H1 (cell line): ENCODE measurements around the gene DMGDH. TPM values are rescaled to one million over a fixed set of nuclear protein-coding genes. Genes with fewer than 3 reads are reported as not detected.
A peak's percentile ranks its signal among the peaks of the same experiment; 100 is the strongest.

ENCODE experiments used
- CTCF ChIA-PET: fragments of 300-600 bp; sonication (Branson Sonifier 250); formaldehyde crosslinking; loops from one replicate; lab custom pipeline; 2021; ENCODE audit not compliant: partially characterized antibody; lab: Charles Lee
- POLR2A ChIA-PET: fragments of 300-600 bp; sonication (Branson Sonifier 250); formaldehyde crosslinking; loops from one replicate; lab custom pipeline; 2021; ENCODE audit warnings: inconsistent platforms; ENCODE audit not compliant: partially characterized antibody; lab: Charles Lee
- DNase-seq, 2 experiments: peaks; one replicate each; pipeline versions ENCODE4 v3.0.0 to v3.0.0-alpha.2; 2010 to 2022; ENCODE audit warnings: low spot score in 2 of 2, low read depth in 1 of 2, mixed read lengths in 1 of 2
- FAIRE-seq: peaks from 2 replicates; lab custom pipeline; 2011; peaks lifted over from hg19 to GRCh38; lab: Jason Lieb, UNC
- H2AFZ ChIP-seq: 2 replicates; pipeline ENCODE4 v1.8.1; 2012; ENCODE audit warnings: low read length, inconsistent platforms
- H2AK5ac ChIP-seq: 2 replicates; pipeline ENCODE4 v1.6.1; 2013; ENCODE audit warnings: low read depth, low read length
- H2BK120ac ChIP-seq: replicated peaks from 2 replicates; pipeline ENCODE3; 2013; ENCODE audit warnings: low read depth, low read length, inconsistent platforms
- H2BK12ac ChIP-seq: 2 replicates; pipeline ENCODE4 v1.6.1; 2013; ENCODE audit warnings: low read depth, low read length
- H2BK15ac ChIP-seq: 2 replicates; pipeline ENCODE4 v1.6.1; 2013; ENCODE audit warnings: low read length
- H2BK20ac ChIP-seq: 2 replicates; pipeline ENCODE4 v1.6.1; 2013; ENCODE audit warnings: low read length
- H2BK5ac ChIP-seq: 2 replicates; pipeline ENCODE4 v1.6.1; 2013; ENCODE audit warnings: low read depth, low read length
- H3K14ac ChIP-seq: 2 replicates; pipeline ENCODE4 v1.6.1; 2013; ENCODE audit warnings: inconsistent platforms; ENCODE audit not compliant: insufficient read length
- H3K18ac ChIP-seq: 2 replicates; pipeline ENCODE4 v1.6.1; 2013; ENCODE audit warnings: low read length; ENCODE audit errors: extremely low read depth
- H3K23ac ChIP-seq: 2 replicates; pipeline ENCODE4 v1.6.1; 2013; ENCODE audit warnings: inconsistent platforms; ENCODE audit not compliant: insufficient read length
- H3K23me2 ChIP-seq: 2 replicates; pipeline ENCODE4 v1.6.1; 2013; ENCODE audit warnings: low read depth, low read length
- H3K27ac ChIP-seq: 2 replicates; pipeline ENCODE4 v1.6.1; 2011; ENCODE audit warnings: low read depth, low read length, inconsistent platforms
- H3K27me3 ChIP-seq, 4 experiments: replicated peaks in 1 of 4; 1 replicate in 1 of 4; 2 replicates in 3 of 4; pipeline versions ENCODE4 v1.6.1 to v1.8.1; 2011 to 2013; ENCODE audit warnings: low read length in 3 of 4, mild to moderate bottlenecking in 3 of 4, inconsistent platforms in 2 of 4, mixed read lengths in 2 of 4, moderate library complexity in 1 of 4; ENCODE audit not compliant: control insufficient read depth in 3 of 4, insufficient read depth in 3 of 4; ENCODE audit errors: extremely low read depth in 1 of 4
- H3K36me3 ChIP-seq, 4 experiments: 2 replicates each; pipeline versions ENCODE4 v1.6.1 to v1.8.1; 2011 to 2013; ENCODE audit warnings: mild to moderate bottlenecking in 4 of 4, low read length in 3 of 4, moderate library complexity in 2 of 4, control low read depth in 1 of 4, inconsistent platforms in 1 of 4; ENCODE audit not compliant: insufficient read depth in 4 of 4, control insufficient read depth in 2 of 4
- H3K4ac ChIP-seq: replicated peaks from 2 replicates; pipeline ENCODE3; 2013; ENCODE audit warnings: low read length, low read depth, mixed read lengths, inconsistent platforms; ENCODE audit not compliant: insufficient read length
- H3K4me1 ChIP-seq, 4 experiments: replicated peaks in 1 of 4; 1 replicate in 1 of 4; 2 replicates in 3 of 4; pipeline versions ENCODE4 v1.6.1 to v1.8.1; 2011 to 2013; ENCODE audit warnings: low read length in 3 of 4, inconsistent platforms in 2 of 4, mixed read lengths in 1 of 4; ENCODE audit not compliant: insufficient read depth in 4 of 4, control insufficient read depth in 3 of 4
- H3K4me2 ChIP-seq, 2 experiments: 2 replicates each; pipeline versions ENCODE4 v1.6.1 to v1.8.1; 2011 to 2013; ENCODE audit warnings: low read depth in 2 of 2, low read length in 2 of 2, control low read depth in 1 of 2, inconsistent platforms in 1 of 2, mild to moderate bottlenecking in 1 of 2; ENCODE audit not compliant: insufficient read depth in 1 of 2
- H3K4me3 ChIP-seq, 4 experiments: fragments of 200-600, 300-600 bp in 1 of 4; sonication (generic), shearing (Covaris generic), sonication (Bioruptor Twin) in 1 of 4; 2 replicates each; pipeline versions ENCODE4 v1.5.1 to v1.8.1; 2011 to 2016; ENCODE audit warnings: low read length in 4 of 4, low read depth in 3 of 4, control low read depth in 2 of 4, inconsistent platforms in 2 of 4, mild to moderate bottlenecking in 2 of 4, mixed read lengths in 1 of 4, moderate library complexity in 1 of 4; ENCODE audit not compliant: insufficient read depth in 2 of 4; ENCODE audit errors: extremely low read depth in 1 of 4
- H3K56ac ChIP-seq: replicated peaks from 2 replicates; pipeline ENCODE3; 2013; ENCODE audit warnings: low read depth, mild to moderate bottlenecking, mixed read lengths, low read length, inconsistent platforms; ENCODE audit not compliant: insufficient read length
- H3K79me1 ChIP-seq: 2 replicates; pipeline ENCODE4 v1.6.1; 2013; ENCODE audit warnings: low read depth, low read length, control low read depth
- H3K79me2 ChIP-seq, 2 experiments: 2 replicates each; pipeline versions ENCODE4 v1.6.1 to v1.8.1; 2012 to 2013; ENCODE audit warnings: low read length in 2 of 2, mild to moderate bottlenecking in 2 of 2, inconsistent platforms in 1 of 2; ENCODE audit not compliant: insufficient read depth in 2 of 2, control insufficient read depth in 1 of 2
- H3K9ac ChIP-seq, 4 experiments: replicated peaks in 1 of 4; 1 replicate in 1 of 4; 2 replicates in 3 of 4; pipeline versions ENCODE4 v1.6.1 to v1.8.1; 2011 to 2013; ENCODE audit warnings: low read depth in 3 of 4, low read length in 3 of 4, control low read depth in 2 of 4, mild to moderate bottlenecking in 2 of 4, moderate library complexity in 2 of 4, inconsistent platforms in 1 of 4; ENCODE audit errors: extremely low read depth in 1 of 4
- H3K9me3 ChIP-seq, 2 experiments: 2 replicates each; pipeline versions ENCODE4 v1.6.1 to v1.8.1; 2012 to 2013; ENCODE audit warnings: mild to moderate bottlenecking in 2 of 2, moderate library complexity in 2 of 2, control low read depth in 1 of 2, inconsistent platforms in 1 of 2, low read depth in 1 of 2, low read length in 1 of 2, mixed read lengths in 1 of 2; ENCODE audit not compliant: insufficient read depth in 2 of 2
- H4K20me1 ChIP-seq, 2 experiments: replicated peaks in 1 of 2; 2 replicates each; pipeline versions ENCODE3 to v1.8.1; 2011 to 2013; ENCODE audit warnings: inconsistent platforms in 2 of 2, low read length in 2 of 2, mild to moderate bottlenecking in 1 of 2; ENCODE audit not compliant: insufficient read depth in 2 of 2, control insufficient read depth in 1 of 2
- H4K5ac ChIP-seq: 2 replicates; pipeline ENCODE4 v1.6.1; 2013; ENCODE audit warnings: low read length, low read depth, mixed read lengths, inconsistent platforms; ENCODE audit not compliant: insufficient read length
- H4K8ac ChIP-seq: 2 replicates; pipeline ENCODE4 v1.8.0; 2013; ENCODE audit warnings: mild to moderate bottlenecking, moderate library complexity, low read length, inconsistent platforms; ENCODE audit not compliant: insufficient read depth; ENCODE audit errors: extremely low read depth
- H4K91ac ChIP-seq: replicated peaks from 2 replicates; pipeline ENCODE3; 2013; ENCODE audit warnings: low read length, mixed read lengths, inconsistent platforms; ENCODE audit not compliant: insufficient read length
- BACH1 ChIP-seq: IDR thresholded peaks from 2 replicates; pipeline ENCODE4 v1.6.1; 2012; ENCODE audit warnings: low read length, improper control_type of control experiment
- CREB1 ChIP-seq: IDR thresholded peaks from 2 replicates; pipeline ENCODE4 v1.6.1; 2012; ENCODE audit warnings: inconsistent platforms
- KDM4A ChIP-seq: IDR thresholded peaks from one replicate; pipeline ENCODE4 v1.7.1; 2012; ENCODE audit warnings: low read depth, mild to moderate bottlenecking, moderate library complexity, low read length, inconsistent platforms; ENCODE audit not compliant: severe bottlenecking
- NANOG ChIP-seq: IDR thresholded peaks from 2 replicates; pipeline ENCODE4 v1.6.1; 2011; ENCODE audit warnings: low read length, low read depth, mild to moderate bottlenecking, inconsistent platforms; ENCODE audit not compliant: insufficient read depth, poor library complexity, severe bottlenecking
- RBBP5 ChIP-seq: IDR thresholded peaks from 2 replicates; pipeline ENCODE4 v1.7.1; 2012; ENCODE audit warnings: low read depth, mild to moderate bottlenecking, inconsistent platforms, low read length, moderate library complexity, borderline replicate concordance
- TEAD4 ChIP-seq: IDR thresholded peaks from 2 replicates; pipeline ENCODE4 v1.6.1; 2012; ENCODE audit warnings: low read depth, low read length, inconsistent platforms, mixed read lengths
- WGBS, 2 experiments: shearing (Covaris generic) in 1 of 2; methylation state at CpG; one replicate each; pipeline versions ENCODE4 v1.1.6 to v1.1.7; 2013 to 2015; ENCODE audit warnings: low lambda C conversion rate in 2 of 2, mixed read lengths in 2 of 2, inconsistent platforms in 1 of 2, low coverage in 1 of 2, missing lambda C conversion rate in 1 of 2; ENCODE audit not compliant: insufficient replicate concordance in 2 of 2, insufficient coverage in 1 of 2, insufficient read length in 1 of 2; ENCODE audit errors: extremely low coverage in 1 of 2, missing lambda C conversion rate in 1 of 2; 5-methylcytosine and 5-hydroxymethylcytosine counted together
- polyA plus RNA-seq, 7 experiments: library from polyadenylated mRNA; depleted of rRNA in 3 of 7; stranded (reverse) in 5 of 7; unstranded in 2 of 7; fragments of >200 nt in 5 of 7; fragments of 200-250 nt in 2 of 7; gene quantifications; 1 replicate in 5 of 7; 2 replicates in 1 of 7; 4 replicates in 1 of 7; pipeline versions ENCODE4 v1.2.1 to v1.2.3, GENCODE V29; 2011 to 2013; ENCODE audit warnings: missing spikeins in 2 of 7, mixed read lengths in 2 of 7
- total RNA-seq: library from RNA; stranded (reverse); fragmentation: NEBNext Ultra II Directional; extraction: Animal tissue kit (Norgen Biotek cat#: 25700); gene quantifications from 2 replicates; pipeline ENCODE4 v1.2.1, GENCODE V29; 2021
- TF ChIP-seq, protein P1 (sequence below), 3 experiments: IDR thresholded peaks; 1 replicate in 2 of 3; 2 replicates in 1 of 3; pipeline versions ENCODE4 v1.5.1 to v1.6.1; 2011; ENCODE audit warnings: low read length in 3 of 3, mild to moderate bottlenecking in 3 of 3, inconsistent platforms in 2 of 3, low read depth in 1 of 3, moderate library complexity in 1 of 3; ENCODE audit not compliant: insufficient read depth in 1 of 3; ENCODE audit errors: control extremely low read depth in 1 of 3
- TF ChIP-seq, protein P2 (sequence below): IDR thresholded peaks from 2 replicates; pipeline ENCODE4 v1.6.1; 2012; ENCODE audit warnings: low read length, inconsistent platforms

The DMGDH gene
- total and polyA plus RNA-seq, 2 of the 8 experiments (the other 6 are each of a cell fraction or from before 2014, with no cell fraction given), result 0.15 TPM; not detected in 1

DNA sequence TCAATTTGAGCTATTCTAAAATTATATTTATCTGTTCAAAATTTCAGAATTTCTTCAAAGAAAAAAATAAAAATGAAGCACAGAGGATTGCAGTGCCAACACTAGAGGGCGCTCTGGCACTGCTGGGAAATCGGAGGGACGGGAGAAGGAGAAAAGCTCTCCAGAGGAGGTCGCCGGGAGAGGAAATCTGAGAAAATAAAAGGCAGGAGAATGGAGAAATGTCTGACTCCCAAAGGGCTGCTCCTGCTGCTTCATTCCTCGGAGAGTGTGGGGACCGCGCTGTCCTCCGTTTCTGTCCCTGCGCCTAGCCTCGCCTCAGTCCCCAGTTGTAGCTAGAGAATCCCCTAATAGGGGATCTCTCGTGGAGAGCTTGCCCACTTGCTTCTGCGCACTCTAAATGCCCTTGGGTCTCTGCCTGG is 44.4 kb downstream of the DMGDH start:
- no peak overlapping the region for H2BK20ac ChIP-seq
- H2BK120ac ChIP-seq, result peak overlapping the region; percentile 70
- no peaks in the 10 kb centered on the region for H4K20me1 ChIP-seq
- no peak overlapping the region for H2BK5ac ChIP-seq
- H3K14ac ChIP-seq, result no peak overlapping the region
- 9% methylated on average over 13 of the region's 13 CpGs; no CpG with 5 or more reads in 1 of the 2 experiments for WGBS, 2 experiments
- H3K18ac ChIP-seq, result no peak overlapping the region; the same call in 1 of the 2 replicates
- no peaks in the 10 kb centered on the region for H3K9me3 ChIP-seq
- H3K56ac ChIP-seq, result no peak overlapping the region
- no peak overlapping the region for H3K27ac ChIP-seq
- peaks cover 3 to 14% (median 6%) of the 10 kb centered on the region in 4 experiments; a peak in 5 of 7 replicates for H3K4me1 ChIP-seq
- H2BK12ac ChIP-seq, result no peak overlapping the region
- no peak overlapping the region for H2AK5ac ChIP-seq
- peak; percentile 31 to 78 for DNase-seq
- no peaks in the 10 kb centered on the region for H3K79me1 ChIP-seq
- peak overlapping the region; percentile 4 to 62; a peak in 3 of 4 replicates for H3K4me2 ChIP-seq
- ChIA-PET CTCF (interaction anchor here (0.6 to 13.1 kb wide), 65 partner anchors 9 to 854 kb away, joined by 3 to 243 read pairs (median 4); no protein-coding TSS in a partner anchor), POLR2A (interaction anchor here (1.1 kb wide), 1 partner anchor 108 kb away, joined by 3 read pairs; no protein-coding TSS in a partner anchor)
- H3K23me2 ChIP-seq, result no peaks in the 10 kb centered on the region
- H2BK15ac ChIP-seq, result no peak overlapping the region
- no peaks in the 10 kb centered on the region for H3K36me3 ChIP-seq
- peak overlapping the region; percentile 45; the same call in 1 of the 2 replicates for H4K8ac ChIP-seq
- no peak overlapping the region for H3K4ac ChIP-seq
- FAIRE-seq, result peak; percentile 78
- H3K9ac ChIP-seq, result no peak overlapping the region
- no peak overlapping the region for H4K5ac ChIP-seq
- H3K23ac ChIP-seq, result no peak overlapping the region
- peak overlapping the region in 1 of 4 experiments; percentile 45; a peak in 4 of 8 replicates for H3K4me3 ChIP-seq
- H4K91ac ChIP-seq, result peak overlapping the region; percentile 79
- peak overlapping the region; percentile 95 for H2AFZ ChIP-seq
- H3K27me3 ChIP-seq, result no peaks in the 10 kb centered on the region
- no peaks in the 10 kb centered on the region for H3K79me2 ChIP-seq
- TF ChIP-seq NANOG (no peak), RBBP5 (no peak), KDM4A (no peak), BACH1 (no peak), TEAD4 (no peak), CREB1 (no peak)
- TF ChIP-seq, protein P1, sequence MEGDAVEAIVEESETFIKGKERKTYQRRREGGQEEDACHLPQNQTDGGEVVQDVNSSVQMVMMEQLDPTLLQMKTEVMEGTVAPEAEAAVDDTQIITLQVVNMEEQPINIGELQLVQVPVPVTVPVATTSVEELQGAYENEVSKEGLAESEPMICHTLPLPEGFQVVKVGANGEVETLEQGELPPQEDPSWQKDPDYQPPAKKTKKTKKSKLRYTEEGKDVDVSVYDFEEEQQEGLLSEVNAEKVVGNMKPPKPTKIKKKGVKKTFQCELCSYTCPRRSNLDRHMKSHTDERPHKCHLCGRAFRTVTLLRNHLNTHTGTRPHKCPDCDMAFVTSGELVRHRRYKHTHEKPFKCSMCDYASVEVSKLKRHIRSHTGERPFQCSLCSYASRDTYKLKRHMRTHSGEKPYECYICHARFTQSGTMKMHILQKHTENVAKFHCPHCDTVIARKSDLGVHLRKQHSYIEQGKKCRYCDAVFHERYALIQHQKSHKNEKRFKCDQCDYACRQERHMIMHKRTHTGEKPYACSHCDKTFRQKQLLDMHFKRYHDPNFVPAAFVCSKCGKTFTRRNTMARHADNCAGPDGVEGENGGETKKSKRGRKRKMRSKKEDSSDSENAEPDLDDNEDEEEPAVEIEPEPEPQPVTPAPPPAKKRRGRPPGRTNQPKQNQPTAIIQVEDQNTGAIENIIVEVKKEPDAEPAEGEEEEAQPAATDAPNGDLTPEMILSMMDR (IDR thresholded peaks at IDR 0.05; ENCODE audit: control extremely low read depth in 1 of 3, insufficient read depth in 1 of 3, low read depth in 1 of 3, low read length in 3 of 3), result peak; percentile 59 to 92 (median 68)
- TF ChIP-seq, protein P2, sequence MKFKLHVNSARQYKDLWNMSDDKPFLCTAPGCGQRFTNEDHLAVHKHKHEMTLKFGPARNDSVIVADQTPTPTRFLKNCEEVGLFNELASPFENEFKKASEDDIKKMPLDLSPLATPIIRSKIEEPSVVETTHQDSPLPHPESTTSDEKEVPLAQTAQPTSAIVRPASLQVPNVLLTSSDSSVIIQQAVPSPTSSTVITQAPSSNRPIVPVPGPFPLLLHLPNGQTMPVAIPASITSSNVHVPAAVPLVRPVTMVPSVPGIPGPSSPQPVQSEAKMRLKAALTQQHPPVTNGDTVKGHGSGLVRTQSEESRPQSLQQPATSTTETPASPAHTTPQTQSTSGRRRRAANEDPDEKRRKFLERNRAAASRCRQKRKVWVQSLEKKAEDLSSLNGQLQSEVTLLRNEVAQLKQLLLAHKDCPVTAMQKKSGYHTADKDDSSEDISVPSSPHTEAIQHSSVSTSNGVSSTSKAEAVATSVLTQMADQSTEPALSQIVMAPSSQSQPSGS, result no peak
